ENCODE measurements around the gene PLCH1.

PLCH1 gene

GRCh38 chr3:155697542-155697941, 47.3 kb downstream of the PLCH1 start:
- TF ChIP-seq SCRT1 (tag by site-specific recombination; IDR thresholded peaks at IDR 0.05; ENCODE audit: borderline replicate concordance), result no peak
- no peak for TF ChIP-seq ZNF473 (tag by site-specific recombination; IDR thresholded peaks at IDR 0.05)
- no peak for TF ChIP-seq ZNF747 (tag by site-specific recombination; IDR thresholded peaks at IDR 0.05)
- TF ChIP-seq, protein P1, sequence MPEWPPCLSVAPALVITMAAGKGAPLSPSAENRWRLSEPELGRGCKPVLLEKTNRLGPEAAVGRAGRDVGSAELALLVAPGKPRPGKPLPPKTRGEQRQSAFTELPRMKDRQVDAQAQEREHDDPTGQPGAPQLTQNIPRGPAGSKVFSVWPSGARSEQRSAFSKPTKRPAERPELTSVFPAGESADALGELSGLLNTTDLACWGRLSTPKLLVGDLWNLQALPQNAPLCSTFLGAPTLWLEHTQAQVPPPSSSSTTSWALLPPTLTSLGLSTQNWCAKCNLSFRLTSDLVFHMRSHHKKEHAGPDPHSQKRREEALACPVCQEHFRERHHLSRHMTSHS (tag by site-specific recombination; IDR thresholded peaks at IDR 0.05), result no peak
- H3K36me3 ChIP-seq (ENCODE audit: control insufficient read depth in 2 of 2, insufficient read depth in 1 of 2, low read length in 2 of 2), result no peaks in the 10 kb centered on the region
- no peak overlapping the region for H3K4me3 ChIP-seq (ENCODE audit: low read depth, low read length)
- no peak overlapping the region for H3K27ac ChIP-seq (ENCODE audit: extremely low read depth, low read depth, low read length)
- POLR2A ChIA-PET, result no interaction called here
- H3K4me1 ChIP-seq (ENCODE audit: control insufficient read depth, insufficient read depth, low read length), result no peaks in the 10 kb centered on the region
- CTCF ChIA-PET, result interaction anchor here (1.2 to 1.3 kb wide), 2 partner anchors 315 to 316 kb away, joined by 3 to 10 read pairs; no protein-coding TSS in a partner anchor
- H3K9me3 ChIP-seq (ENCODE audit: control insufficient read depth, insufficient read depth, low read depth, low read length), result no peaks in the 10 kb centered on the region

DNA sequence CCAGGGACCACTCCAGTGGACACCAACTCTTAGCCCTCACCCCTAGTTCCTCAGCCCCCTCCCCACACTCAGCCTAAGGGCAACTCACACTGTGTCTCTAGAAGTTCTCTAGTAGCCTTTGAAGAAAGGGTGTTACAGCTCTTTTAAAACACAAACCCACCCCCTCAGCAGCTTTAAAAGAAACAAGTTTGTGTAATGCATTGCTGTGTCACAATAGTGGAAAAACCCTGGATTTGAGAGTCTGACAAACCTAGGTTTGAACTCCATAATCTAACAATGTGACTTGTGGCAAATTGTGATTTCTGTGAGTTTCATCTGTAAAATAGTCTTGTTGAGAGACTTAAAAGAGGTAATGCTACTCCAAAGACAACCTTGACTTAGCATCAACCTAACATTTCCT, 54.0 kb downstream of the PLCH1 start:
- Histone ChIP-seq H3K36me3 (ENCODE audit: control insufficient read depth in 2 of 2, insufficient read depth in 1 of 2, low read length in 2 of 2) (no peaks in the 10 kb centered on the region), H3K27ac (ENCODE audit: extremely low read depth, low read depth, low read length) (no peak overlapping the region), H3K4me3 (ENCODE audit: low read depth, low read length) (no peak overlapping the region), H3K9me3 (ENCODE audit: control insufficient read depth, insufficient read depth, low read depth, low read length) (no peaks in the 10 kb centered on the region), H3K4me1 (ENCODE audit: control insufficient read depth, insufficient read depth, low read length) (no peaks in the 10 kb centered on the region)
- POLR2A ChIA-PET, result no interaction called here
- CTCF ChIA-PET, result interaction anchor here (1.0 kb wide), 1 partner anchor 11 kb away, joined by 4 read pairs; no protein-coding TSS in a partner anchor
- TF ChIP-seq SCRT2 (tag by site-specific recombination; IDR thresholded peaks at IDR 0.05) (no peak), ZNF112 (tag by site-specific recombination; IDR thresholded peaks at IDR 0.05) (no peak), ZNF624 (tag by site-specific recombination; IDR thresholded peaks at IDR 0.05) (no peak), ZSCAN16 (tag by site-specific recombination; IDR thresholded peaks at IDR 0.05) (no peak), KLF9 (tag by site-specific recombination; IDR thresholded peaks at IDR 0.05; ENCODE audit: low read depth) (no peak), ZNF548 (tag by site-specific recombination; IDR thresholded peaks at IDR 0.05) (no peak), ZNF830 (tag by site-specific recombination; IDR thresholded peaks at IDR 0.05; ENCODE audit: low read depth) (no peak), ZBTB48 (tag by site-specific recombination; IDR thresholded peaks at IDR 0.05) (no peak), ZBTB8A (tag by site-specific recombination; IDR thresholded peaks at IDR 0.05) (no peak), ZNF16 (tag by site-specific recombination; IDR thresholded peaks at IDR 0.05; ENCODE audit: low read depth) (no peak), ZNF692 (tag by site-specific recombination; IDR thresholded peaks at IDR 0.05) (no peak), ZNF292 (tag by site-specific recombination; IDR thresholded peaks at IDR 0.05; ENCODE audit: borderline replicate concordance, low read depth) (no peak), OSR2 (tag by site-specific recombination; IDR thresholded peaks at IDR 0.05) (no peak)
- TF ChIP-seq, protein P2, sequence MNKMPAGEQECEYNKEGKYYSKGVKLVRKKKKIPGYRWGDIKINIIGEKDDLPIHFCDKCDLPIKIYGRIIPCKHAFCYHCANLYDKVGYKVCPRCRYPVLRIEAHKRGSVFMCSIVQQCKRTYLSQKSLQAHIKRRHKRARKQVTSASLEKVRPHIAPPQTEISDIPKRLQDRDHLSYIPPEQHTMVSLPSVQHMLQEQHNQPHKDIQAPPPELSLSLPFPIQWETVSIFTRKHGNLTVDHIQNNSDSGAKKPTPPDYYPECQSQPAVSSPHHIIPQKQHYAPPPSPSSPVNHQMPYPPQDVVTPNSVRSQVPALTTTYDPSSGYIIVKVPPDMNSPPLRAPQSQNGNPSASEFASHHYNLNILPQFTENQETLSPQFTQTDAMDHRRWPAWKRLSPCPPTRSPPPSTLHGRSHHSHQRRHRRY (tag by site-specific recombination; IDR thresholded peaks at IDR 0.05), result no peak
- TF ChIP-seq, protein P3, sequence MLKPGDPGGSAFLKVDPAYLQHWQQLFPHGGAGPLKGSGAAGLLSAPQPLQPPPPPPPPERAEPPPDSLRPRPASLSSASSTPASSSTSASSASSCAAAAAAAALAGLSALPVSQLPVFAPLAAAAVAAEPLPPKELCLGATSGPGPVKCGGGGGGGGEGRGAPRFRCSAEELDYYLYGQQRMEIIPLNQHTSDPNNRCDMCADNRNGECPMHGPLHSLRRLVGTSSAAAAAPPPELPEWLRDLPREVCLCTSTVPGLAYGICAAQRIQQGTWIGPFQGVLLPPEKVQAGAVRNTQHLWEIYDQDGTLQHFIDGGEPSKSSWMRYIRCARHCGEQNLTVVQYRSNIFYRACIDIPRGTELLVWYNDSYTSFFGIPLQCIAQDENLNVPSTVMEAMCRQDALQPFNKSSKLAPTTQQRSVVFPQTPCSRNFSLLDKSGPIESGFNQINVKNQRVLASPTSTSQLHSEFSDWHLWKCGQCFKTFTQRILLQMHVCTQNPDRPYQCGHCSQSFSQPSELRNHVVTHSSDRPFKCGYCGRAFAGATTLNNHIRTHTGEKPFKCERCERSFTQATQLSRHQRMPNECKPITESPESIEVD (tag by site-specific recombination; IDR thresholded peaks at IDR 0.05), result no peak
